Neural cell (in vitro differentiated cells): ENCODE measurements around the gene ST6GALNAC5. TPM values are rescaled to one million over a fixed set of nuclear protein-coding genes. Genes with fewer than 3 reads are reported as not detected.
A peak's percentile ranks its signal among the peaks of the same experiment; 100 is the strongest.

Experiments used
- H2AFZ ChIP-seq: fragments of 200-600, 300-800 bp; sonication (generic), shearing (Covaris generic); 2 replicates; pipeline ENCODE4 v1.6.0; 2014; ENCODE audit warnings: low read depth, mild to moderate bottlenecking, antibody characterized with exemption, low read length, moderate library complexity
- H3F3A ChIP-seq: fragments of 200-600 bp; shearing (Covaris generic); 2 replicates; pipeline ENCODE4 v1.6.1; 2016; ENCODE audit warnings: mild to moderate bottlenecking, moderate library complexity, mixed read lengths, antibody characterized with exemption, low read length; ENCODE audit not compliant: insufficient read depth, poor library complexity, severe bottlenecking
- H3K27ac ChIP-seq: fragments of 200-600, 300-800 bp; sonication (generic), shearing (Covaris generic); 2 replicates; pipeline ENCODE4 v1.5.1; 2014; ENCODE audit warnings: mild to moderate bottlenecking, low read length, moderate library complexity
- H3K27me3 ChIP-seq: fragments of 300-800, 200-600 bp; sonication (generic), shearing (Covaris generic); 2 replicates; pipeline ENCODE4 v1.6.0; 2014; ENCODE audit warnings: mild to moderate bottlenecking, low read depth, low read length, moderate library complexity; ENCODE audit not compliant: insufficient read depth
- H3K36me3 ChIP-seq: fragments of 300-800, 200-600 bp; sonication (generic), shearing (Covaris generic); 2 replicates; pipeline ENCODE4 v1.5.1; 2014; ENCODE audit warnings: mild to moderate bottlenecking, antibody characterized with exemption, low read length, moderate library complexity; ENCODE audit not compliant: insufficient read depth
- H3K4me2 ChIP-seq: fragments of 300-800, 200-600 bp; sonication (generic), shearing (Covaris generic); 2 replicates; pipeline ENCODE4 v1.6.0; 2014; ENCODE audit warnings: mild to moderate bottlenecking, low read length
- H3K4me3 ChIP-seq: fragments of 300-800, 200-600 bp; sonication (generic), shearing (Covaris generic); 2 replicates; pipeline ENCODE4 v1.5.1; 2014; ENCODE audit warnings: mild to moderate bottlenecking, low read length, moderate library complexity
- H3K79me2 ChIP-seq: fragments of 200-600 bp; shearing (Covaris generic); replicated peaks from 2 replicates; pipeline ENCODE4 v1.6.0; 2014; ENCODE audit warnings: mild to moderate bottlenecking, low read length, moderate library complexity; ENCODE audit not compliant: insufficient read depth
- H3K9ac ChIP-seq: fragments of 300-800, 200-600 bp; sonication (generic), shearing (Covaris generic); 2 replicates; pipeline ENCODE4 v1.6.1; 2016; ENCODE audit warnings: mild to moderate bottlenecking, low read length, mixed read lengths
- H3K9me2 ChIP-seq: fragments of 200-600 bp; shearing (Covaris generic); 2 replicates; pipeline ENCODE4 v1.6.1; 2016; ENCODE audit warnings: mild to moderate bottlenecking, low read length, mixed read lengths; ENCODE audit not compliant: insufficient read depth
- H3K9me3 ChIP-seq: fragments of 200-600, 300-800 bp; sonication (generic), shearing (Covaris generic); 2 replicates; pipeline ENCODE4 v1.6.1; 2016; ENCODE audit warnings: mild to moderate bottlenecking, mixed run types, low read length, moderate library complexity, mixed read lengths
- H4K20me1 ChIP-seq: fragments of 200-600 bp; shearing (Covaris generic); 2 replicates; pipeline ENCODE4 v1.6.1; 2016; ENCODE audit warnings: mild to moderate bottlenecking, mixed run types; ENCODE audit not compliant: insufficient read depth
- EP300 ChIP-seq: fragments of 450-650 bp; conservative IDR thresholded peaks from 2 replicates; pipeline ENCODE4 v1.6.1; 2014; ENCODE audit warnings: antibody characterized with exemption, mild to moderate bottlenecking, moderate library complexity; ENCODE audit not compliant: poor library complexity, severe bottlenecking
- EZH2 ChIP-seq: fragments of 200-600, 300-800 bp; shearing (Covaris generic), sonication (generic); IDR thresholded peaks from 2 replicates; pipeline ENCODE4 v1.6.1; 2014; ENCODE audit warnings: antibody characterized with exemption, low read length, borderline replicate concordance, mild to moderate bottlenecking; ENCODE audit not compliant: insufficient read depth, poor library complexity, severe bottlenecking
- MXI1 ChIP-seq: fragments of 450-650 bp; conservative IDR thresholded peaks from 2 replicates; pipeline ENCODE4 v1.6.1; 2014; ENCODE audit warnings: antibody characterized with exemption, mild to moderate bottlenecking; ENCODE audit not compliant: poor library complexity, severe bottlenecking
- POLR2AphosphoS5 ChIP-seq: IDR thresholded peaks from 2 replicates; pipeline ENCODE4 v1.6.1; 2012
- RAD21 ChIP-seq: fragments of 450-650 bp; conservative IDR thresholded peaks from 2 replicates; pipeline ENCODE4 v1.6.1; 2014; ENCODE audit warnings: antibody characterized with exemption, mild to moderate bottlenecking, moderate library complexity
- SMC3 ChIP-seq: fragments of 450-650 bp; conservative IDR thresholded peaks from 2 replicates; pipeline ENCODE4 v1.6.1; 2014; ENCODE audit warnings: antibody characterized with exemption, mild to moderate bottlenecking, moderate library complexity; ENCODE audit not compliant: poor library complexity
- TAF1 ChIP-seq: IDR thresholded peaks from 2 replicates; pipeline ENCODE4 v1.6.1; 2012; ENCODE audit warnings: low read depth
- polyA plus RNA-seq: library from polyadenylated mRNA; depleted of rRNA; stranded (reverse); fragments of >200 nt; gene quantifications from 2 replicates; pipeline ENCODE4 v1.2.3, GENCODE V29; 2014
- TF ChIP-seq, protein P1 (sequence below): fragments of 450-650 bp; IDR thresholded peaks from 2 replicates; pipeline ENCODE4 v1.5.1; 2014; ENCODE audit warnings: antibody characterized with exemption, mild to moderate bottlenecking, moderate library complexity; ENCODE audit not compliant: poor library complexity, severe bottlenecking
- TF ChIP-seq, protein P2 (sequence below): IDR thresholded peaks from 2 replicates; pipeline ENCODE4 v1.6.1; 2012; ENCODE audit warnings: borderline replicate concordance

Gene ST6GALNAC5
- polyA plus RNA-seq, 1 donor from 2014 or later: 57.3 TPM

DNA sequence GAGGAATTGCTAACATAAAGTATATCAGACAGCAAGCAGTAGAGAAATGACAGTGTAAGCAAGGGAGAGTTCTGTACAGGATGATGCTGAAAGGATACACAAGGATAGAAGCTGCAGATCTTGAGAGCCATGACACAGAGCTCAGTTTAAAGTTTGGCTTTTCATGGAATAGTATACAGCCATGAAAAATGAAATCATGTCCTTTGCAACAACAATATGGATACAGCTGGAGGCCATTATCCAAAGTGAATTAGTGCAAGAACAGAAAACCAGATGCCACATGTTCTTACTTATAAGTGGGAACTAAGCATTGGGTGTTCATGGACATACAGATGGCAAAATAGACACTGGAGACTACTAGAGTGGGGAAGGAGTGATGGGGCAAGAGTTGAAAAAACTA is 169.8 kb downstream of the ST6GALNAC5 start:
- Histone ChIP-seq H3K9me2 (no peaks in the 10 kb centered on the region), H3F3A (no peaks in the 10 kb centered on the region), H3K79me2 (no peaks in the 10 kb centered on the region), H3K4me3 (no peak overlapping the region), H3K4me2 (no peak overlapping the region), H3K27me3 (no peaks in the 10 kb centered on the region), H3K27ac (no peak overlapping the region), H4K20me1 (no peaks in the 10 kb centered on the region), H2AFZ (no peak overlapping the region), H3K36me3 (no peaks in the 10 kb centered on the region), H3K9me3 (peaks cover 6% of the 10 kb centered on the region), H3K9ac (no peak overlapping the region)
- TF ChIP-seq, protein P1, sequence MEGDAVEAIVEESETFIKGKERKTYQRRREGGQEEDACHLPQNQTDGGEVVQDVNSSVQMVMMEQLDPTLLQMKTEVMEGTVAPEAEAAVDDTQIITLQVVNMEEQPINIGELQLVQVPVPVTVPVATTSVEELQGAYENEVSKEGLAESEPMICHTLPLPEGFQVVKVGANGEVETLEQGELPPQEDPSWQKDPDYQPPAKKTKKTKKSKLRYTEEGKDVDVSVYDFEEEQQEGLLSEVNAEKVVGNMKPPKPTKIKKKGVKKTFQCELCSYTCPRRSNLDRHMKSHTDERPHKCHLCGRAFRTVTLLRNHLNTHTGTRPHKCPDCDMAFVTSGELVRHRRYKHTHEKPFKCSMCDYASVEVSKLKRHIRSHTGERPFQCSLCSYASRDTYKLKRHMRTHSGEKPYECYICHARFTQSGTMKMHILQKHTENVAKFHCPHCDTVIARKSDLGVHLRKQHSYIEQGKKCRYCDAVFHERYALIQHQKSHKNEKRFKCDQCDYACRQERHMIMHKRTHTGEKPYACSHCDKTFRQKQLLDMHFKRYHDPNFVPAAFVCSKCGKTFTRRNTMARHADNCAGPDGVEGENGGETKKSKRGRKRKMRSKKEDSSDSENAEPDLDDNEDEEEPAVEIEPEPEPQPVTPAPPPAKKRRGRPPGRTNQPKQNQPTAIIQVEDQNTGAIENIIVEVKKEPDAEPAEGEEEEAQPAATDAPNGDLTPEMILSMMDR: no peak
- TF ChIP-seq RAD21 (no peak), POLR2AphosphoS5 (no peak), EP300 (no peak), MXI1 (no peak), SMC3 (no peak), EZH2 (no peak), TAF1 (no peak)
- TF ChIP-seq, protein P2, sequence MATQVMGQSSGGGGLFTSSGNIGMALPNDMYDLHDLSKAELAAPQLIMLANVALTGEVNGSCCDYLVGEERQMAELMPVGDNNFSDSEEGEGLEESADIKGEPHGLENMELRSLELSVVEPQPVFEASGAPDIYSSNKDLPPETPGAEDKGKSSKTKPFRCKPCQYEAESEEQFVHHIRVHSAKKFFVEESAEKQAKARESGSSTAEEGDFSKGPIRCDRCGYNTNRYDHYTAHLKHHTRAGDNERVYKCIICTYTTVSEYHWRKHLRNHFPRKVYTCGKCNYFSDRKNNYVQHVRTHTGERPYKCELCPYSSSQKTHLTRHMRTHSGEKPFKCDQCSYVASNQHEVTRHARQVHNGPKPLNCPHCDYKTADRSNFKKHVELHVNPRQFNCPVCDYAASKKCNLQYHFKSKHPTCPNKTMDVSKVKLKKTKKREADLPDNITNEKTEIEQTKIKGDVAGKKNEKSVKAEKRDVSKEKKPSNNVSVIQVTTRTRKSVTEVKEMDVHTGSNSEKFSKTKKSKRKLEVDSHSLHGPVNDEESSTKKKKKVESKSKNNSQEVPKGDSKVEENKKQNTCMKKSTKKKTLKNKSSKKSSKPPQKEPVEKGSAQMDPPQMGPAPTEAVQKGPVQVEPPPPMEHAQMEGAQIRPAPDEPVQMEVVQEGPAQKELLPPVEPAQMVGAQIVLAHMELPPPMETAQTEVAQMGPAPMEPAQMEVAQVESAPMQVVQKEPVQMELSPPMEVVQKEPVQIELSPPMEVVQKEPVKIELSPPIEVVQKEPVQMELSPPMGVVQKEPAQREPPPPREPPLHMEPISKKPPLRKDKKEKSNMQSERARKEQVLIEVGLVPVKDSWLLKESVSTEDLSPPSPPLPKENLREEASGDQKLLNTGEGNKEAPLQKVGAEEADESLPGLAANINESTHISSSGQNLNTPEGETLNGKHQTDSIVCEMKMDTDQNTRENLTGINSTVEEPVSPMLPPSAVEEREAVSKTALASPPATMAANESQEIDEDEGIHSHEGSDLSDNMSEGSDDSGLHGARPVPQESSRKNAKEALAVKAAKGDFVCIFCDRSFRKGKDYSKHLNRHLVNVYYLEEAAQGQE: no peak

DNA sequence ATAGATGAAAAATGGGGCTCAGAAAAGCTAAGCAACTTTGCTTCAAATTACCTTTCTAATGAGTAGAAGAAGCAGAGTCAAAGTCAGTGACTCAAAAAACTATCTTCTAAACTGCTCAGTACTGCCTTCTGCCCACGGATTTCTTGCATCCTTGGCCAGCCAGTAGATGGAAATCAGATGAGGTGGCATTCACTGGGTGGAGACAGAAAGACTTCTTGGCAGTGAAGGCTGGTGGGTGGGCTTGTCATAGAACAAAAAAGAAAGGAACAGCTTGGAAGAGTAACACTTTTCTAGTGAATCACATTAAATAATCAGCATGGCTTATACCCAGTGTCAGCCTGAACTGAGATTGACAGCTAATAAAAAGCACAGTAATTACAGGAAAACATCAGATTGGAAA is 170.7 kb downstream of the ST6GALNAC5 start:
- H3K79me2 ChIP-seq: no peaks in the 10 kb centered on the region
- TF ChIP-seq POLR2AphosphoS5 (peak; percentile 12), EZH2 (no peak), RAD21 (no peak)
- no peaks in the 10 kb centered on the region for H3K9me2 ChIP-seq
- peak overlapping the region; percentile 7 for H3K27ac ChIP-seq
- H3F3A ChIP-seq: no peaks in the 10 kb centered on the region
- no peak overlapping the region for H3K9ac ChIP-seq
- no peaks in the 10 kb centered on the region for H3K36me3 ChIP-seq
- no peaks in the 10 kb centered on the region for H4K20me1 ChIP-seq
- no peak overlapping the region for H2AFZ ChIP-seq
- H3K4me3 ChIP-seq: no peak overlapping the region
- H3K4me2 ChIP-seq: no peak overlapping the region
- no peaks in the 10 kb centered on the region for H3K27me3 ChIP-seq
- H3K9me3 ChIP-seq: peaks cover 6% of the 10 kb centered on the region

DNA sequence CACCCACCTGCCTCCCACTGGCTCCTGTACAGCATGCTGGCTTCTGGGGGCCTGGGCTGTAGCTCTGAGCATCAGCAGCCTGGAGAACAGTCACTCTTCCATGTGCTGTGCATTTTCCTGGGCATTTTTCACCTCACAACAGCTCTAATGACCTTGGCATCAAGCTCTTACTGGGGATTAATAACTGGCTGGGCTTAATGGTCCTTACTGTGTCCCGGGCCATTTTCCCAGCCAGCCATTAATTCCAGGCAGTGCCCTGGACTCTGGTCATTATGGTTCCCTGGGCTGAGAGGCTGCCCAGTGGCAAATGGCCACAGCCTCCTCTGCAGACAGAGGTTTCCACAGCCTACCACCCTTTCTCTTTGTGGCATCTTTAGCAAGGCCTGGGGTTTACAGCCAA is 171.8 kb downstream of the ST6GALNAC5 start:
- H3K4me2 ChIP-seq: no peak overlapping the region
- no peaks in the 10 kb centered on the region for H3K9me2 ChIP-seq
- H3K9me3 ChIP-seq: peaks cover 6% of the 10 kb centered on the region
- H3K36me3 ChIP-seq: no peaks in the 10 kb centered on the region
- H2AFZ ChIP-seq: no peak overlapping the region
- H3K27me3 ChIP-seq: no peaks in the 10 kb centered on the region
- no peak overlapping the region for H3K4me3 ChIP-seq
- H3K27ac ChIP-seq: peak overlapping the region; percentile 7
- TF ChIP-seq MXI1 (no peak), POLR2AphosphoS5 (no peak), EZH2 (no peak), RAD21 (no peak), SMC3 (no peak), TAF1 (no peak), EP300 (no peak)
- TF ChIP-seq, protein P2: no peak
- TF ChIP-seq, protein P1: no peak
- H3K79me2 ChIP-seq: no peaks in the 10 kb centered on the region
- no peaks in the 10 kb centered on the region for H4K20me1 ChIP-seq
- no peaks in the 10 kb centered on the region for H3F3A ChIP-seq
- no peak overlapping the region for H3K9ac ChIP-seq
